ENCODE data around the gene PHETA1. TPM values are rescaled to one million over a fixed set of nuclear protein-coding genes. Genes with fewer than 3 reads are reported as not detected.

Gene PHETA1
- total and polyA plus RNA-seq, 2 experiments from 2014 or later = 13.8 to 28.6 TPM

GRCh38 chr12:111321317-111321716 lies 47.6 kb downstream of the PHETA1 start:
- Histone ChIP-seq H3K4me3 (no peak overlapping the region), H3K4me1 (ENCODE audit: low read depth) (no peaks in the 10 kb centered on the region), H3K9me3 (ENCODE audit: low read depth) (no peaks in the 10 kb centered on the region), H3K36me3 (no peaks in the 10 kb centered on the region), H3K27me3 (no peaks in the 10 kb centered on the region), H3K27ac (no peak overlapping the region)
- TF ChIP-seq, protein P1, sequence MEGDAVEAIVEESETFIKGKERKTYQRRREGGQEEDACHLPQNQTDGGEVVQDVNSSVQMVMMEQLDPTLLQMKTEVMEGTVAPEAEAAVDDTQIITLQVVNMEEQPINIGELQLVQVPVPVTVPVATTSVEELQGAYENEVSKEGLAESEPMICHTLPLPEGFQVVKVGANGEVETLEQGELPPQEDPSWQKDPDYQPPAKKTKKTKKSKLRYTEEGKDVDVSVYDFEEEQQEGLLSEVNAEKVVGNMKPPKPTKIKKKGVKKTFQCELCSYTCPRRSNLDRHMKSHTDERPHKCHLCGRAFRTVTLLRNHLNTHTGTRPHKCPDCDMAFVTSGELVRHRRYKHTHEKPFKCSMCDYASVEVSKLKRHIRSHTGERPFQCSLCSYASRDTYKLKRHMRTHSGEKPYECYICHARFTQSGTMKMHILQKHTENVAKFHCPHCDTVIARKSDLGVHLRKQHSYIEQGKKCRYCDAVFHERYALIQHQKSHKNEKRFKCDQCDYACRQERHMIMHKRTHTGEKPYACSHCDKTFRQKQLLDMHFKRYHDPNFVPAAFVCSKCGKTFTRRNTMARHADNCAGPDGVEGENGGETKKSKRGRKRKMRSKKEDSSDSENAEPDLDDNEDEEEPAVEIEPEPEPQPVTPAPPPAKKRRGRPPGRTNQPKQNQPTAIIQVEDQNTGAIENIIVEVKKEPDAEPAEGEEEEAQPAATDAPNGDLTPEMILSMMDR (IDR thresholded peaks at IDR 0.05; ENCODE audit: low read depth, low read length) = no peak
- no peak for DNase-seq (ENCODE audit: low read depth in 1 of 2, low spot score in 1 of 2)

DNA sequence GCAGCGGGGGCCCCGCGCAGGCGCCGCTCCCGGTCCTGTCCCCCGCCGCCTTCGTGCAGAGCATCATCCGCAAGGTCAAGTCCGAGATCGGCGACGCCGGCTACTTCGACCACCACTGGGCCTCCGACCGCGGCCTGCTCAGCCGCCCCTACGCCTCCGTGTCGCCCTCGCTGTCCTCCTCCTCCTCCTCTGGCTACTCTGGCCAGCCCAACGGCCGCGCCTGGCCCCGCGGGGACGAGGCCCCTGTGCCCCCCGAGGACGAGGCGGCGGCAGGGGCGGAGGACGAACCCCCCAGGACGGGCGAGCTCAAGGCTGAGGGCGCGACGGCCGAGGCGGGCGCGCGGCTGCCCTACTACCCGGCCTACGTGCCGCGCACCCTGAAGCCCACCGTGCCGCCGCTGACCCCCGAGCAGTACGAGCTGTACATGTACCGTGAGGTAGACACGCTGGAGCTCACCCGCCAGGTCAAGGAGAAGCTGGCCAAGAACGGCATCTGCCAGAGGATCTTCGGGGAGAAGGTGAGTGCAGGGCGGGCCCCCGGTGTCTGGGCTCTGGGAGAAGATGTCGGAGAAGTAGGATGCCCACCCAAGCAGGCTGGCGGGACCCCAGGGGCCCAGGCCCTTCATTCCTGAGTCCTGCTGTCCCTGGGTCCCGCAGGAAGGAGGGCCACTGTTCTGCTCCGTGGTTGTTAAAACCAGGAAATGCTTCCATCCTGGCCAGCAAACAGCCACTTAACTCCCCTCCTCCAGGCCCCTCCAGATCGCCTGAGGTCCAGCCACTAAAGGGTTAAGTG lies 48.4 kb downstream of the PHETA1 start:
- DNase-seq (ENCODE audit: low read depth in 1 of 2, low spot score in 1 of 2) = no peak
- TF ChIP-seq, protein P1 (IDR thresholded peaks at IDR 0.05; ENCODE audit: low read depth, low read length) = no peak
- Histone ChIP-seq H3K4me1 (ENCODE audit: low read depth) (no peaks in the 10 kb centered on the region), H3K36me3 (no peaks in the 10 kb centered on the region), H3K27ac (no peak overlapping the region), H3K27me3 (no peaks in the 10 kb centered on the region), H3K4me3 (no peak overlapping the region), H3K9me3 (ENCODE audit: low read depth) (no peaks in the 10 kb centered on the region)

- Histone ChIP-seq H3K9me3 (ENCODE audit: low read depth) (no peaks in the 10 kb centered on the region), H3K4me1 (ENCODE audit: low read depth) (no peaks in the 10 kb centered on the region)
- TF ChIP-seq, protein P1 (IDR thresholded peaks at IDR 0.05; ENCODE audit: low read depth, low read length) = no peak
Observed at GRCh38 chr12:111319600-111320257, 49.2 kb downstream of the PHETA1 start.

GRCh38 chr12:111318450-111318849 lies 50.4 kb downstream of the PHETA1 start:
- TF ChIP-seq, protein P1 (IDR thresholded peaks at IDR 0.05; ENCODE audit: low read depth, low read length) = no peak
- Histone ChIP-seq H3K4me1 (ENCODE audit: low read depth) (no peaks in the 10 kb centered on the region), H3K4me3 (no peak overlapping the region), H3K36me3 (no peaks in the 10 kb centered on the region), H3K9me3 (ENCODE audit: low read depth) (no peaks in the 10 kb centered on the region), H3K27me3 (no peaks in the 10 kb centered on the region), H3K27ac (no peak overlapping the region)
- no peak for DNase-seq (ENCODE audit: low read depth in 1 of 2, low spot score in 1 of 2)

More at GRCh38 chr12:111319600-111320257, 49.2 kb downstream of the PHETA1 start:
- no peak overlapping the region for H3K27ac ChIP-seq
- H3K4me3 ChIP-seq = no peak overlapping the region
- no peaks in the 10 kb centered on the region for H3K27me3 ChIP-seq
- DNase-seq (ENCODE audit: low read depth in 1 of 2, low spot score in 1 of 2) = no peak
- no peaks in the 10 kb centered on the region for H3K36me3 ChIP-seq

DNA sequence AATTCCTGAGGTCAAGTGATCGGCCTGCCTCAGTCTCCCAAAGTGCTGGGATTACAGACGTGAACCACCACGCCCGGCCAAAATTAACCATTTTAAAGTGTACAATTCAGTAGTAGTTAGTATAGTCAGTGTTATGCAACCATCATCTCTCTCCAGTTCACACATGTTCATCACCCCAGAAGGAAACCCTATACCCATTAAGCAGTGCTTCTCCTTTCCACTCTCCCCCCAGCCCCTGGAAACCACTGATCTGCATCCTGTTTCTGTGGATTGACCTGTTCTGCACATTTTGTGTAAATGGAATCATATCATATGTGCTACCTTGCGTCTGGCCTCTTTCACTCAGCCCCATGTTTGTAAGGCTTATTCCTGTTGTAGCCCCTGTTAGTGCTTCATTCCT lies 52.2 kb downstream of the PHETA1 start:
- Histone ChIP-seq H3K4me3 (no peak overlapping the region), H3K9me3 (ENCODE audit: low read depth) (no peaks in the 10 kb centered on the region), H3K27me3 (no peaks in the 10 kb centered on the region), H3K36me3 (no peaks in the 10 kb centered on the region), H3K27ac (no peak overlapping the region), H3K4me1 (ENCODE audit: low read depth) (no peaks in the 10 kb centered on the region)
- DNase-seq (ENCODE audit: low read depth in 1 of 2, low spot score in 1 of 2) = no peak
- TF ChIP-seq, protein P1 (IDR thresholded peaks at IDR 0.05; ENCODE audit: low read depth, low read length) = no peak
